Measurements from ENCODE around the gene LOXL3.
"Not testable (repeated sequence)": the region's sequence is repeated elsewhere in the genome, so short reads cannot be mapped to it uniquely, and the experiment has no call there.

The LOXL3 gene

DNA sequence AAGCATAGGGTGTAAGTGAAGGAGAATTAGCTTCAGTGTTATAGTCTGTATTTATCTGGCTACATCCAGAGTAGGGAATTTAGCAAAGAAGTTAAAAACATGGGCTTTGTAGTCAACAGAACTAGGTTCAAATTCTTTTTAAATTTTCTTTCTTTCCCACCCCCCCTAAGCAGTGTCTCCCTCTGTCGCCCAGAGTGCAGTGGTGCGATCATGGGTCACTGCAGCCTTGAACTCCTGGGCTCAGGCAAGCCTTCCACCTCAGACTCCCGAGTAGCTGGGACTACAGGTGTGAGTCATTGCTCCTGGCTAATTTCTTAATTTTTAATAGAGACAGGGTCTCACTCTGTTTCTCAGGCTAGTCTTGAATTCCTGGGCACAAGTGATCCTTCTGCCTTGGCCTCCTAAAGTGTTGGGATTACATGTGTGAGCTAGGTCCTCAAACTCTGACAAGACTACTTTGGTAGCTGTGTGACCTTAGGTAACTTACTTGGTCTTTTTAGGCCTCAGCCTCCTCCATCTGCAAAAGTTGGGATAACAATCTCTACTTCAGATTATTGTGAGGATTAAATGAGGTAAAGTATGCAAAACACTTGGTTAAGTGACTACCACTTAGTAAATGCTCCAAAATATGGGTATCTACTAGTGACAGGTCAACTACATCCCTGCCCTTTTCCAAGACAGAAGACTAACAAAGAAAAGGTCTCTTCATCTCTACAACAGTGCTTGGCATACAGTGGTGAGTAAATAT, 18.6 kb upstream of the LOXL3 start:
- DNase-seq: no peak

DNA sequence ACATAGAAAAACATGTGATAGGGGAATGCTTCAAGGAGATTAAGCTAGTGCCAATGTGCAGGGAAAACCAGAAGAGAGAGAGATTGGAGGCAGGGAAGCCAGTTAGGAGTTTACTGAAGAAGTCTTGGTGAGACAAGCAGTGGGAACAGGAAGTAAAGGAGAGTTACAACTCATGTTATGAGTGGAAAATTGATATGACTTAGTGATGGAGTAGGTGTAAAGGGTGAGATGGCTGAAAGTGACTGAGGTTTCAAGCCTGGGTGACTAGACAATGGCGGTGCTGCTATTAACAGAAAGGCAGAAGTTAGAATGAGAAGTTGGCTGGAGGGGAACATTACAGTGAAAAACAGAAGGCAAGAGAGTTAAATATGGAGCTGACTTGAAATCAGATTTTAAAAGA, 17.3 kb upstream of the LOXL3 start:
- no peak for DNase-seq

DNA sequence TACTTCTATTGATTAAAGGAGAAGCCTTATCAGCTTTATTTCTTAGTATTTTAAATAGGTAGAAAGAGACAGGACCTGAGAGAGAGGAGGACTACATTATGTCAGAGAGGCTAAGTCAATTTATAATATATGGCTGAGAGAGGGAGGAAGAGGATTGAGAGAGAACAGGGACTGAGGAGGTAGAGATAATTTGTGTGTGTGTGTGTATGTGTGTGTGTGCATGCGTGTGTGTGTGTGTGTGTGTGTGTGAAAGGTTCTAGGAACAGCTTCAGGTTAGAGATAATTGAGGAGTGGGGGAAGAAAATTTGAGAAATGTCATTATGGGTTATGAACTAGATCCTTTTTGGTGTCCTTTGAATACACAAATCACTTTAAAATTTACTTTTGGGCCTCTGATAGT, 15.9 kb upstream of the LOXL3 start:
- no peak for DNase-seq

DNA sequence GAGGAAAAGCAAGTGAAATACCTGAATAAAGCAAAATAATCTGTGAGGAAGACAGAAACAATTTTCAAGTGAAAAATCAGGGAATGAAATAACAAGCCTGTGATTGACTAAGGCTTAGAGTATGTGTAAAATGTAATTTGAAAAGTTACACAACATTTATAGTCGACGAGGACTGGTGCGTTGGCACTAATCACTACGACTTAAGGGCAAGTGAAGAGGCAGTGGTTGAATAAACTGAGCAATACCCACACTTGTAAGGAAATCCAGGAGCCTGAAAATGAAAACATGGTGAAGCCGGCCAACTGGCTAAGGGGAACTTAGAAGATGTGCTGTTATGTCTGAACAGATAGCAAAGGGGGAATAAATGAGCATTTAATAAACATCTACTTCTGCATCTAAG, 14.1 kb upstream of the LOXL3 start:
- DNase-seq: no peak

DNA sequence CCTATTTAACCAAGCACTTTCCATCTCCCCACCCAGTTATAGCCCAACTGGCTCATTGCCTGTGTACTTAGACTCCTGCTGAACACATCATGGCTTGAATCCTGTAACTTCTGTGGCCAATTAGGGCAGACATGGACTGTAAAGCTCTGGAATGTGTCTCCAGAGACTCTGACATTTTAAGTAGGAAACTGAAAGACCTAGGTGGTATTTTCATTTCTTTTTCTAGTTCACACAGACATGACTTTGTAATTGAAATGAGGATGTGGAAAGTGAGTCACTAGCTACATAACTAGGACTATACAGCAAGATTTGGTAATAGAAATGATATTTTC, 13.0 kb upstream of the LOXL3 start:
- DNase-seq: no peak

DNA sequence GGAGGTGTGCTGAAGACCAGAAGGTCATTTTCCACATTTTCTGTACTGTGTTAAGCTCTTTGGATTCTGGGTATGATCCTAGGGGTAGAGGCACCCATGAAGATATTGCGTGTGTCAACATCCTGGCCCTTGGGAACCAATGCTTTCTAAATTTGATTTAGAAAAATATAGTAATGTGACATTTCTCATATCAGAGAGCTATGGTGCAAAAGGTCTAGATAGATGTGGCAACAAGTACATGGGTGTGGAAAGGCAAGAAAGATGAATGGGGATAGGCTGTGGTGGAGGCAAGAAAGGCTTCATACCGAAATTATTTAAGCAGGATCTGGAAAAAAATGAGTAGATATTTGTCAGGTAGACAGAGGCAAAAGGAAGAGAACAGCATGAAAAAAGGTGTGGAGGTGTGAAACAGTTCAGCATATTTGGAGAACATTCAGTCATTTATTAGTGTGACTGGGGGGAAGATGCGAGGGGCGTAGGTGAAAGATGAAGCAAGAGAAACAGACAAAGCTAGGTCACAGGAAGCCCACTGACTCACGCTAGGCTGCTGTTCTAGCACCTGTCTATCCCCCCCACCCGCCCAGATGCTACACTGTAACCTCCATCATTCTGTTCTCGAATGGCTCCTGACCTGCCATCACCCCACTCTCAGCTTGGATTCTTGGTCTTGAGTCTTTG, 12.5 kb upstream of the LOXL3 start:
- no peak for DNase-seq

DNA sequence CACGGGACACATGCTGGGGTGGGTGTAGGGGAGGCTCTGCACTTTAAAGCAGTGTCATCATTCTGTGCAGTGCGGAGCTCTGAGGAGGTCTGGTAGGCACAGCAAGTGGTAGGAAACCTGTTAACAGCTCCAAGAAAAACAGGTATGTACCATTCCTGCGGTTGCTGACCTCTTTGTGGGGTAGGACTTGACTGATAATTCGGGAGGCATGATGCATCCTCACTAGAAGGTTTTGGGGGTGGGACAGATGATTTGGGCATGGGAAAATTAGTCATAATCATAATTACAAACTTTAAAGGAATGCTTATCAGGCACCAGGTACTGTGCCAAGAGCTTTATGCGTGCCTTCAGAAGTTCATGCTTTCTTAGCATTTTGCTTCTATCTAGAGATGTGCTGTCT, 10.5 kb upstream of the LOXL3 start:
- DNase-seq: no peak

DNA sequence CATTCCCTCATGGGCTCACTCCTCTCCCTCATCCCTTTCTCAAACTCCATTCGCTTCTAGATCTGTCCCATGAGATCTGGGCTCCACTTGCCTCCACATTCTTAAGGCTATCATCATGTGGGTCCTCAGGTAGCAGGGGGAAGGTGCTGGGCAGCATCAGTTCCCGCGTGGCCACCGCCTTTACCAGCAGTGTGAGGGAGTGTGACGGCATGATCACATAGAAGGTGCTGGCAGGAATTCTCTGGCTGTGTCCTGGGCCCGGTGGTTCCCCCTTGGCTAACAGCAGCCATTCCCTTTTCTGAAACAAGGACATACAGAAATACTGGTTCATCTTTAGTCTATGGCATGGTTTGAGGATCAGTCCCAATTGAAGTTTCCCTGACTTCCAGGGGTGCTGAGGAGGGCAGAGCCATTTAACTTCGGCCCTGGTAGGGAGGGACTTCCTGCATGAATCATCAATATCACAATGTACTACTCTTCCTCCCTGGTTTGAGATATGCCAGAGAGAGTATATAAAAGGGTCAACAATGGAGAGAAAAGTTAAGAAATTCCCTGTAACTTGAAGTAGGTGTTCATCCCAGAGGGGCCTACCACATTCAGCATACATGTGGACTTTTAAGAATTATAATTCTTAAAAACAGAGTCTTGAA, 8.5 kb upstream of the LOXL3 start:
- no peak for DNase-seq

DNA sequence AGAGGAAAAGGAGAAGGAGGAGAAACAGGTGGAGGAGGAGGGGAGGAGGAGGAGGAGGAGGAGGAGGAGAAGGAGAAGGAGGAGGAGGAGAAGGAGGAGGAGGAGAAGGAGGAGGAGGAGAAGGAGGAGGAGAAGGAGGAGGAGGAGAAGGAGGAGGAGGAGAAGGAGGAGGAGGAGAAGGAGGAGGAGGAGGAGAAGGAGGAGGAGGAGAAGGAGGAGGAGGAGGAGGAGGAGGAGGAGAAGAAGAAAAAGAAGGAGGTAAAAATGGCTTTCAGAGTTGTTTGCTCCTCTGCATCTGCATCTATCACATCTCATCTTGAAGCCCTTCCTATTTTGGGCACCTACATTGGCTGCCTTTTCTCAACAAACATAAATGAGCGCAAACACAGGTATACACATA, 7.3 kb upstream of the LOXL3 start:
- not testable (repeated sequence) for DNase-seq

DNA sequence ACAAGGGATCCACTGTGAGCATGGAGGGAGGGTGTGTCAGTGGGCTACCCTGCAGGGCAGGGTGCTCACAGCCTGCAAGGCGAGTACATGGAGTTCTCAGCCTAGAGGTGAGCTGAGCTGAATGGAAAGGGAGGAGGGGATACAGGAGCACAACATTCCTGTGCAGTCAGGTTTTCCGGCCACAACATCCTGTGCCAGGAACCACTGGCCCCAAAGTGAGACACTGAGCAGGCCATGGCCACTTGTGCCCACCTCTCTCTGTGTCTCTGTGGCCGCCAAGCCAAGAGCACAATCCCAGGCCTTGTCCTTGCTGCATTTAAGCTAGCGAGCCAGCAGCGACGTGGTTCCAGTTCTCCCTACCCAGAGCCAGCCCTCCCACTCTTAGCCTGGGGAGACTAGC, 6.8 kb upstream of the LOXL3 start:
- DNase-seq: no peak

DNA sequence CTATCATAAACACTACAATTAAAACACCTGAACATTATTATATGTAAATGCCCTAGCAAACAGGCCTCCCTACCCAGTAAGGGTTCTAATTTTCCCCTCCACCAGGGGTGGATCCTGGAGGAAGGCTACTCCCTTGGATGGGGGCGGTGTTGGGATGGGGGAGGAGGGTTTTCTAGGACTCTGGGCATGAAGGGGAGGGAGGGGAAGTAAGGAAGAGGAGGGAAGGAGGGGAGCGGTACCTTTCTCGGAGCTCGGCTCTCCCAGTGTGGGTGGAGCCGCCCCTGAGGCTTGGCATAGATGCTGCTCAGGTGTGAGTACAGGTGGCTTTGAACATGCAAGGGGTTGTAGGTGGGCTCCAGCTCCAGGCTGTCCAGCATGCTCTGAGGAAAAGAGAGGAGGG, 6.2 kb upstream of the LOXL3 start:
- DNase-seq: no peak

DNA sequence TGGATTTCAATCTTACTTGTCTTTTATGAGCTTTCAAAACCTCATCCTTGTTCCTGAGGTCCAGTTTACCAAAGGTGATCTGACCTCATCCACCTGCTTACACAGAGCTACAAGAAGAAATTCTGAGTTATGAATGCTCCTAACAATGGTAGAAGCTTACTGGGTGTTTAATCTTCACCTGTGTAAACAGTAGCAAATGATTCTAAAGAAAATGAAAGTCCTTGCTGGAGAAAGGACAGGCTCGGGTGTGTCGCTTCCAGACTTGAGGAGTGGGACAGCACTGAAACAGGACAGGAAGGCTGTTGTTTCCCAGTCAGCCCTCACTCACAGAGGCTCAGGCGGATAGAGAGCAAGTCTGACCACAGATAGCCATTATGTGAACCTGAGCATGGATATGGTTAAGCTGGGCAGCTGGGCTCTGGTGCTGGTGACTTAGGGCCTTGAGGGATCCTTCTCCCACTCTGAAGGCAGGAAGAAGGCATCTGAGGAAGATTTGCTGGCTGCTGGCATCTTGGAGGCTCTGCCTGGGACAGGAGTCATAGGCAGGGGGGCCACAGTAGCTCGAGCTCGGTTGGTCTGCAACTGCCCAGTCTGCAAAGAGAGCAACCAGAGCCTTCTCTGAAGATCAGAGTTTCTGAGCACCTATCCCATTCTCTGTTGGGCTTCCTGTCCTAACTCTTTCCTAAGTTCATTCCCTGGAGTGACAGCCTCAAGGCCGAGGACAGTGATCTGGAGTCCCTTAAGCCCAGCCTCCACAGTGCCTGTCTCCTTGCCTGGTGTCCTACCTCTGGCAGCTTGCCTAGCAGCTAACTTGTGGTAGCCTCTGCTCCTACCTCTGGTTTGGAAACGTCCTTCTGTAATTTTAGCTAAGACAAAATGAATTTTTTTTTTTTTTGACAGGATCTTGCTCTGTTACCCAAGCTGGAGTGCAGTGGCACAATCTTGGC, 4.8 kb upstream of the LOXL3 start:
- DNase-seq: no peak

DNA sequence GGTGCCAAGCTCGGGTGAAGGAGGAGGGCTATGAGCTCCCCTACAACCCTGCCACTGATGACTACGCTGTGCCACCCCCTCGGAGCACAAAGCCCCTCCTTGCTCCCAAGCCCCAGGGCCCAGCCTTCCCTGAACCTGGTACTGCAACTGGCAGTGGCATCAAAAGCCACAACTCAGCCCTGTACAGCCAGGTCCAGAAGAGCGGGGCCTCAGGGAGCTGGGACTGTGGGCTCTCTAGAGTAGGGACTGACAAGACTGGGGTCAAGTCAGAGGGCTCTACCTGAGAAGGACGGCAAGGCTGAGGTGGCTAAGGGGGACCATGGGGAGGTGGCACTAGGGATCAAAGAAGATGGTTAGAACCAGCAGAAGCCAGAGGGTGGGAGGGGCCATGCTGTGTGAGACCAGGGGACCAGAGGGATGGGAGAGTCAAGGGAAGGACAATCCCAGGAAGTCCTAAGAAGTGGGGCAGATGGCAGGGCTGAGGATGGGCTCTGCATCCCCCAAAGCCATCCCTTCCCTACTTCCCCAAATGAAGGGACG, 3.2 kb upstream of the LOXL3 start:
- DNase-seq: no peak

DNA sequence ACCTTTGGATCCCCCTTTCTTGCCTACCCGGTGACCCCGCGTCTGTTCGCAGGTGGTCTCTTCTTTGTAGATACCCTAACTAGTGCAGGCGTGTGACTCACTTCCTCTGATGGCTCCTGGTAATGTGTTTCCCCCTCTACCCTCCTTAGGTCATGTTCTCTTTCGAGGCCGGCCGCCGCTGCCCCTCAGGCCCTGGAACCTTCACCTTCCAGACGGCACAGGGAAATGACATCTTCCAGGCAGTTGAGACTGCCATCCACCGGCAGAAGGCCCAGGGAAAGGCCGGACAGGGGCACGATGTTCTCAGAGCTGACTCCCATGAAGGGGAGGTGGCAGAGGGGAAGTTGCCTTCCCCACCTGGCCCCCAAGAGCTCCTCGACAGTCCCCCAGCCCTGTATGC, 2.4 kb upstream of the LOXL3 start:
- no peak for DNase-seq

DNA sequence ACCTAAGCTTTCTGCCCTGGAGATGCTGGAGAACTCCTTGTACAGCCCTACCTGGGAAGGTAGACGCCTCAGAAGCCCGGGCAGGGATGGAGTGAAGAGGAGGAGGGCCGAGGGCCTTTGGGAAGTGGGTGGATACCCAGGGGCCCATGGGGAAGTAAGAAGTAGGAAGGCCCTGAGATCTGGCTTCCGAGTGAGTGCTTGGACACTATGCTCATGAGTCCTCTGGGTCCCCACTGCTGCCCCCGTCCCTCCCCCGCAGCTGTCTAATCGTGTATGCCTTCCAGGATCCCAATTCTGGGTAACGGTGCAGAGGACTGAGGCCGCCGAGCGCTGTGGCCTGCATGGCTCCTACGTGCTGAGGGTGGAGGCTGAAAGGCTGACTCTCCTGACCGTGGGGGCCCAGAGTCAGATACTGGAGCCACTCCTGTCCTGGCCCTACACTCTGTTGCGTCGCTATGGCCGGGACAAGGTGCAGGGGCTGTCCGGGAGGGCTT, 1.9 kb upstream of the LOXL3 start:
- no peak for DNase-seq

DNA sequence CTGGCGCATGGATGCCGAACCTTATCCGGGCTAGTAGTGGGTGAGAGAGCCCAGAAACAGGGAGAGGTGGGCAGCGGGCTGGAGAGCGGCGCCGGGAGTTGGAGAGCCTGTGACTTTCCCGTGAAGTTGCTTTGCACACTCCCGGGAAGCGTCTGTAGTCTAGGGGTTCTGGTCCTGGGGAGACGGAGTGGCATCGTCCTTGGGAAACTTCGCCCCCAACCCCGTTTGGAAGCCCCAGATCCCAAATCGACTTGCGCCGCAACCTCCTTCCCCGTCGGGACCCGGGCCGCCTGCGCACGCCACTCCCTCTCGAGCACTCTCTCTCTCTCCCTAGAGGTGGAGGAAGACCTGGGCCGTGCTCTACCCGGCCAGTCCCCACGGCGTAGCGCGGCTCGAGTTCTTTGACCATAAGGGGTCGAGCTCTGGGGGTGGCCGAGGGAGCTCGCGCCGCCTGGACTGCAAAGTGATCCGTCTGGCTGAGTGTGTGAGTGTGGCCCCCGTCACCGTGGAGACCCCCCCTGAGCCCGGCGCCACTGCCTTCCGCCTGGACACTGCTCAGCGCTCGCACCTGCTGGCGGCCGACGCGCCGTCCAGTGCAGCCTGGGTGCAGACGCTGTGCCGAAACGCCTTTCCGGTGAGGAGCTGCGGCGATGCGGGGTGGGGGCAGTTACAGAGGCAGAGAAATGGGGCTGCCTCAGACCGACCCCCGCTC, 1.2 kb upstream of the LOXL3 start:
- no peak for DNase-seq

DNA sequence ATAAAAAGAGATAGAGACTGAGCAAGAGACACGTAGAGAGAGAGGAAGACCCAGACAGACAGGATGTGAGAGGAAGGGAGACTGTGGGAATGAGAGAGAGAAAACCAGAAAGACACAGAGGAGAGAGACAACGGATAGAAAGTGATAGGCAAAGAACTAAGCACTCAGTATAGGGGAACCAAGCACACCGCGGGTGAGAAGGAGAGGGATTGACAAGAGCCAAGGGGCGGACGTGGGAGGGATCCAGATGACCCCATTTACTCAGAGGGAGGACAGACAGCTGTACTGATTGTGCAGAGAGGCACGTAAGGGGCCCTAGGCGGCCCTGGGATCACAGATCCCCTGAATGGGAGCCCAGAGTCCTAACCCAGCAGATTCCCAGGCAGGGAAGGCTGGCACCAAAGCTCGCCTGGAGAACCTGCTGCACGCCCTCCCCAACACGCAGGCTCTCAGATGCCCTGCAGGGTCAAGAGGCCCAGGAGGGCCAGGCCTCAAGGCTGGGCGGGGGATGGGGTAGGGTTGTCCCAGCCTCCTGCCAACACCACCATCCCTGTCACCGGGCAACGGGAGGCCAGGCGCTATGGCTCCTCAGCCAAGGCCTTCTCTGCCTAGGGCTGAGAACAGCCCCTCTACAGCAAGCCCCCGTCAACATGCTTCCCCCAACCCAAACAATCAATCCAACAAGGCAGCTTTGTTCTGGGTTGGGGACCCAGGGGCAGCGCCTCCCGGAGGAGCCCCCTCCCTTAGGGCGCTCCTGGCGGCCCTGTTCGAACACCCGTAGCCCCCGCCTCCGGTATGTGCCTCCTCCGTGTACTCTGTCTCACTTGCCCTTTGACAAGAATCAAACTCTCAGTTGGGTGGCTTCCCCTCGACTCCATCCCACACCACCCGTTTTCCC, 579 bp downstream of the LOXL3 start:
- DNase-seq: no peak

DNA sequence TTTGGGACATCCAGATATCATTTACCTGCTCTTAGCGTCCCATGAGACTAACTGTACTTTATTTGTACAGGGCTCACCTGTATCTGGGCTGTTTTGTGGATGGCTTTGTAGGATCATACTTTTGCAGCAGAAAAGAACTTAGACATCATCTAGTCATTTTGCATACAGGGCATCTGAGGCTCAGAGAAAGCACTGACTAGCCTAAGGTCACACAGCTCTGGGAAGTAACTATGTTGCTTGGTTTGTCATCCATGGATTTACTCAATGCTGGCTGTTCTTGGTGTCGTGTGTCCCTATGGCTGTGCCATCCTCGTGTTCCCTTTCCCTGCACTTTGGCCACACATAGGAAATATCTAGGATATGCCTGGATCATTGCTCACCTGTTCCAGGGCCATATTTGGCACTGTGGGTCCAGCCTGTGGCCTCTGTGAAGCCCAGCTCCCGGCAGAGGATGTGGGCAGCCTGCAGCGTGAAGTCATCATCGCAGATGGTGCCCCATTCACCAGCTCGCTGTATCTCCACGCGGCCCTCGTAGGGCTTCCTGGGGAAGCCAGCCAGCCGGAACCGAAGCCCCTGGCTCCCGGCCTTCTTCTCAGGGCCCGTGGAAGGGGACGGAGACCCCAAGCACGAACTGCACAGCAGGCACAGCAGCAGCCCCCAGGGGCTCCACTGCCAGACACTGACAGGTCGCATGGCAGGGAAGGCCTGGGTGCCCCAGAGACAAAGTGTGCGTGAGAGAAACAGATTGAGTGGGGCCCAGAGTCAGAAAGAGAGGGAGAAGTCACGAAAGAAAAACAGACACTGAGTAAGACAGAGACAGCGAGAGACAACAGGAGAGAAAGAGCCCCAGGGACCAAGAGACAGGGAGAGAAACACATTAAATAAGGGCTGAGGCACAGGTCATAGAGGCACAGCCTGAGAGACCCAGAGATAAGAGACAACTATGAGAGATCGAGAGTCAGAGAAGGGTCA, 1.5 kb downstream of the LOXL3 start:
- no peak for DNase-seq

DNA sequence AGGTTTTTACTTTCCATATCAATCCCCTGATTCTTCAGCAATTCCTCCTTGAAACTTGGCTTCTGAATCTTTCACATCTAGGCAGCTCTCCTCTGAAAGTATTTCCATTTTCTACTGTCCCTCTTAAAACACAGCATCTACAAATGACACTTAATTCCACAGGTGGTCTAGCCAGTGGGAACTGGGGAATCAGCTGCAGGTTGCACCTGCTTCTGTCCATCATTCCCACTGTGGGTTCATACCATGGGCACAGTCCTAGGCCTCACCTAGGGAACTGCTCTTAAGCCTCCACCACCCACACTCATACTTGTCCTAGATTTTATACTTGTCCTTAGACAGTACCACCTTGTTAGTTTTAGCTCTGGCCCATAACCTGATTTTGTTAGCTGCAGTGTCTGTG, 2.2 kb downstream of the LOXL3 start:
- no peak for DNase-seq

DNA sequence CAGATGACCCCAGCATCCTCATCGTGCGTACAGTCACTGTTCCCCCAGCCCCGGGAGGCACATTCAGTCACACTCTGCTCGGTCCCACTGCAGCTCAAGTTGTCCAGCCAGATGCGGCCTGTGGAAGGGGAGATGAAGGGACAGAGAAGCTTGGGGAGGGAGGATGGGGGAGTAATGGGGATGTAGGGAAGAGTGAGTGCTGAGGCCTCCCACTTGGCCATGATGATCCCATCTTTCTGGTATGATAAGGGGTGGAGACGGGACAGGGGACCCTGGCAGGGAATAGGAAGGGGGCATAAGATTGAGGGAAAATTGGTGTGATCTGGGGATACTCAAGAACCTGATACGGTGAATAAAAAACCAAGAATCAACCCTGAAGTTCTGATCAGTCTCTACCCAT, 3.5 kb downstream of the LOXL3 start:
- no peak for DNase-seq

Data from NCI-H1694 (cell line).